Effector CD4-positive, alpha-beta T cell (primary cell): Measurements from ENCODE around the gene HMCES.
"Not testable (repeated sequence)": the region's sequence is repeated elsewhere in the genome, so short reads cannot be mapped to it uniquely, and the experiment has no call there.

Experiments
- DNase-seq: peaks from one replicate; pipeline ENCODE4 v3.0.0-alpha.2; 2020

The HMCES gene

DNA sequence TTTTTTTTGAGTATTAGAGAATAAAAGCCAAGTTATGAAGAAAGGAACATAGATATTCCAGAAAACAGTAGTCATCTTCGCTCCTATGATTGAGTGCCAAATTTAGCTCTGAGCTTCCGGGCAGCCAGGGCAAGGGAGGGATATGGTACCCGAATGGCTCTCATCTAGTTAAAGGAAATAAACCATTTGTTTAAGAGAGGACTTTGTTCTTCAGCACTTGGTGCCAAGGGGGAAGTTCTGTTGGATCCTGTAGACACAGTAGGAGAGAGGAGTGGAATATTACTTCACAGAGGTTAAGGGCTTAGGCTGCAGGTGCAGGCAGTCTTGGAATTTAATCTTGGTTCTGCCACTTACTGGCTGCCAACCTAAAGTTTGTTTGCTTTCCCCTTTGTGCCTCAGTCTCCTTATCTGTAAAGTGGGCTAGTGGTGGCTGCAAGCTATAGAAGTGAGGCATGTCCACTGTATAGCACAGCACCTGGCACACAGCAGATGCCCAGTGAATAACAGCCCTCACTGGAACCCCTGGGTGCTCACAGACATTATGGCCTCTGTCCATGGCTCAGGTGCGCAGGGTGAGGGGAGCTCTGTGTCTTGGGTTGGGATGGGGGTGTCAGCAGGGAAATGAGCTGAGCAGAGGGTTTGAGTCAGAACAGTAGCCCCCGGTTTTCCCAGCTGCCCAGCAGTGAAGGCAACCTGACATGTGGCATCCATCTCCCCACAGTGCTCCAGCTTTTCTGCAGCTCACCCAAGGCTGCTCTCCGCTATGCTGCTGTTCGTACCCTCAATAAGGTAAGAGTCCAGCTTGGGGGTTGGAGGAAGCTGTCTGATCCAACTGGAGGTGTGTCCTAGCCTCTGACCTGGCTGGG, 18.8 kb upstream of the HMCES start:
- no peak for DNase-seq

DNA sequence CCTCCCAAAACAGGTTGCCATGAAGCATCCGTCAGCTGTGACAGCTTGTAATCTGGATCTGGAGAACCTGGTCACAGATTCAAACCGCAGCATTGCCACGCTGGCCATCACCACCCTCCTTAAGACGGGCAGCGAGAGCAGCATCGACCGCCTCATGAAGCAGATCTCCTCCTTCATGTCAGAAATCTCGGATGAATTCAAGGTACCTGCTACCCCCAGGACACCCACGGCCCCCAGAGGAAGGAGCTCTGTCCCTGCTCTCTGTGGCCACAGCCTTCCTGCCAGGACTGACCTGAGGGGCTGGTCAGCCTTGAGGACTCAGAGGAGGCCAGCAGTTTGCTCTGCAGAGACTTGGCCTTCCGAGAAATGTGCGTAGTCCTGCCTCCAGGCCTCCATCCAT, 18.1 kb upstream of the HMCES start:
- DNase-seq = no peak

DNA sequence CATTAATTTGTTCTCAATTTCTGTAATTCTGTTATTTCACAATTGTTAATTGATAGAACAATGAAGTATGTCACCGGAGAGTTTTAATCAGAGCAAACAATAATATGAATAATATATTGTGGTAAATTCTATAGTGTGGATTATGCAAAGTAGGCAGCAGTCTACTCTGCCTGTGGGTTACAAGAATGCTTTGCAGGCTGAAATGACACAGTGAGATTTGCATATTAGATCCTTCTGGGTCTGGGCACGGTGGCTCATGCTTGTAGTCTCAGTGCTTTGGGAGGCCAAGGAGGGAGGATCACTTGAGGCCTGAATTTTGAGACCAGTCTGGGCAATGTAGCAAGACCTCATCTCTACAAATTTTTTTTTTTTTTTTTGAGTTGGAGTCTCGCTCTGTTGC, 16.8 kb upstream of the HMCES start:
- no peak for DNase-seq

DNA sequence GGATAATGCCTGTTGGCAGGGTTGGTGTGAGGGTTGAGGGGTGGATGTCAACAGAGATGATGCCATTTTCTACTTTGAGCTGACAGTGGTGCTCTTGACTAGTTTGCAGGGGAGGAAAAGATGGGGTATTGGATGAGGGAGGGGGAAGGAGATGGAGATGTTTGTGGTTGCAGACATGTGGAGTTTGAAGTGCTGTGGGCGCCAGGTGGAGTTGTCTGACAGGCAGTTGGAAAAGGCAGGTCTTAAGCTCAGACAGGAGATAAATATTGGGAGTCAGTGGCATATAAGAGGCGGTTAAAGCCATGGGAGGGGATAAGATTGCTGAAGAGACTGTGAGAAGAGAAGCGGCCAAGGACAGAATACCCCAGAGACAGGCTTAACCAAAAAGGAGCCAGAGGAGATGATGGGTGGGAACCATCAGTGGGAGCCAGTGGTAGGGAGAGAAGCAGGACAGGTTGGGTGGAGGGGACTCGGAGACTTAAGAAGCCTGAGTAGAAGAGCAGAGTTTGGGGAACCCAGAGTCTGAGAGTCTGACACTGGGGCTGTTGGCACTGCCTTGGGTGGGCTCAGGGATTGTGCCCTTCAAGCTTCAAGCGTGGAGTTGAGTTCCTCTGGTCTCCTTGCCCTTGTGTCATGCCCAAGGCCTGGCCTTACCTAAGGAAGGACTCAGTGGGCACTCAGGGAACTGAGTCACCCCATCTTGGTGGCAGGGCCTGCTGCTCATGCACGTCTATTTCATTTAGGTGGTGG, 15.3 kb upstream of the HMCES start:
- DNase-seq = no peak

DNA sequence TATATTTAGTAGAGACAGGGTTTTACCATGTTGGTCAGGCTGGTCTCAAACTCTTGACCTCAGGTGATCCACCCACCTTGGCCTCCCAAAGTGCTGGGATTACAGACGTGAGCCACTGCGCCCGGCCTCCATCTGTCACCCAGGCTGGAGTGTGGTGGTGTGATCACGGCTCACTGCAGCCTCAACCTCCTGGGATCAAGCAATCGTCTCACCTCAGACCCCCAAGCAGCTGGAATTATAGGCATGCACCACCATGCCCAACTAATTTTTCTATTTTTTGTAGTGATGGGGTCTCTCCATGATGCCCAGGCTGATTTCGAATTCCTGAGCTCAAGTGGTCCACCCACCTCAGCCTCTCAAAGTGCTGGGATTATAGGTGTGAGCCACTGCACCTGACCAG, 13.7 kb upstream of the HMCES start:
- DNase-seq = not testable (repeated sequence)

- no peak for DNase-seq
Measured at GRCh38 chr3:129266651-129267050, 12.0 kb upstream of the HMCES start.

GRCh38 chr3:129268396-129268795, 10.3 kb upstream of the HMCES start:
- no peak for DNase-seq

DNA sequence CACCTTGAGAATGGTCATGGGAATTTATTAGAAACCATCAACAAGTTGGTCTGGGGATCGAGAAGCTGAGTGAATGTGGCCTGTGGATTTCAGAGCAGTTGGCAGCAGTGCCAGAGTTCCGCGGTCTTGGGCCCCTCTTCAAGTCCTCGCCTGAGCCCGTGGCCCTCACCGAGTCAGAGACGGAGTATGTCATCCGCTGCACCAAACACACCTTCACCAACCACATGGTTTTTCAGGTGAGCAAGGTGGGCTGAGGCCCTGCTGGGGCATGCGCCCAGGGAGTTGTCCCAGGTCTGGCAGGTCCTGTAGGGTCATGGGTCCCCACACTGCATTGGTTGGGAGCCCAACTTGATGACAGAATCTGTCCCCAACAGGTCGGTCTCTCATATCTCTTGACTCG, 7.0 kb upstream of the HMCES start:
- DNase-seq = no peak

DNA sequence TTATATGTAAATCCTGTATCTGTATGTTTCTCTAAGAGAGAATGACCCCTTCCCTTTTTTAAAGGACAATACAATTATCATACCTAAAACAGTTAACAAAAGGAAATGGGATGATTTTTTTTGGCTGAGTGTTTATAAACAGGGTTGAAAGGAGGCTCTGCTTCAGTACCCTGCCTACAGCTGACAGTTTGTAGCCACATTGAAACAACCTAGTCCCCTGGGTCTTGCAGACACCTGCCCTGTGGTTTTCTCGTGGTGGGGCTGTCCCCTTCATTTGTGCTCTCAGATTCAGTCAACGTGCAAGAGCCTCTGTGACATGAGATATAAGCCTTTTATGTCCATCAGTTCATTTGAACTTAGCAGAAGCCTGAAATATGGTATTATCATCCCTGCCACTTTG, 2.3 kb upstream of the HMCES start:
- no peak for DNase-seq

DNA sequence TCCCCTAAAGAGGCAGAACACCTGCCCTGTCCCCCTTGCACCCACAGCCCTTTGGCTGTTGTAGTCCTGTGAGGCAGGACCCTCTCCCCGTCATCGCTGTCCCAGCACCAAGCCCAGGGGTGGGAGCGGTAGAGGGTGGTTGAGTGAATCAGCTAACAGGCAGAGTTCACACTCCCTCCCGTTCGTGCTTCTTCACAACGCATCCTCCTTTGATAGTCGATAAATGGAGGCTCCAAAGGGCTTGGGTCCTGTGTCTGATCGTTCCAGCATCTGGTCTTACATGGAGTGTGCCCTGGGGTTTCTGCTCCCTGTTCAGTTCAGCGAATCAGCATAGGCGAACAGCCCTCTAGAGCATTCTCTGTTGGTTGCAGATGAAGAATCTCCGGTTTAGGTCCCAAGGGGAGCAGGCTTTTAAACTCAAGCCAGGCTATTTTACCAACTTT, 820 bp upstream of the HMCES start:
- DNase-seq = no peak

DNA sequence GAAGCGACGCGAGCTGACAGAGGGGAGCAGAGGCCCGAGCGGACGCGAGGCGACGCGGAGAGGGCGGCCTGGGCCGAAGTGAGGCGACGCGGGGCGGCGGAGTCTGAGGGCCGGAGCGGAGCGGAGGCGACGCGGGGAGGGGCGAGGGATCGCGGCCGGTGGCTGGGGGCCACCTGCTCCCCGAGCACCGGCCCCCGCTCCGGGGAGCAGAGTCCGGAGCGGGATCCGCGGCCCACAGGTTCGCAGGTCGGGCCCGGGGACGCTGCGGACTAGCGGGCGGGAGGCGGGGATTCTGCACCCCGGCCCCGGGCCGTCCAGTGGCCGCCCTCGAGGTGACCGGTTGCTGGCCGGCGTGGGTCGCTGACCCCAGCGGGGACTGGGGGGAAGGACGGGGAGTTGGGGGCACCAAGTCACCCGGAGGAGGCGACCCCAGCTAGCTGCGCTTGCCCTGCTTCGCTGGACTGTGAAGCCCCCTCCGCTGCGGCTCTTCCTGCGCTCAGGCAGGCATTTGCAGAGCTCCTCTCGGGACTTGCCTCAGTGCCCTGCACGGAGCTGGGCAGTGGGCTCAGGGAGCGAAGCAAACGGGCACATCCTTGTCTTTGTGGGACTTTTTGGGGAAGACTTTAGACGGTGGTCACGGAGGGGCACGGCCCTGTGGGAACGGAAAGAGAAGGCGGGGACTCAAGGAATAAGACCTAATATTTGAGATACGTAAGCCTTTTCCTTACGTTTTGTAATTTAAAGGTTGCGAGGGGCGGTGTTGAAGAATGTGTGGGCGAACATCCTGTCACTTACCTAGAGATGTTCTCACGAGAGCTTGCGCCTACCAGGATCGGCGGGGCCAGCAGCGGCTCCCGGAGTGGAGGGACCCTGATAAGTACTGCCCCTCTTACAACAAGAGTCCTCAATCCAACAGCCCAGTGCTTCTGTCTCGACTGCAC, 566 bp downstream of the HMCES start:
- peak; percentile 31 for DNase-seq

GRCh38 chr3:129280183-129280582, 1.5 kb downstream of the HMCES start:
- DNase-seq = no peak

- DNase-seq = no peak
Measured at GRCh38 chr3:129281726-129282125, 3.1 kb downstream of the HMCES start.

GRCh38 chr3:129282727-129283327, 4.2 kb downstream of the HMCES start:
- no peak for DNase-seq

DNA sequence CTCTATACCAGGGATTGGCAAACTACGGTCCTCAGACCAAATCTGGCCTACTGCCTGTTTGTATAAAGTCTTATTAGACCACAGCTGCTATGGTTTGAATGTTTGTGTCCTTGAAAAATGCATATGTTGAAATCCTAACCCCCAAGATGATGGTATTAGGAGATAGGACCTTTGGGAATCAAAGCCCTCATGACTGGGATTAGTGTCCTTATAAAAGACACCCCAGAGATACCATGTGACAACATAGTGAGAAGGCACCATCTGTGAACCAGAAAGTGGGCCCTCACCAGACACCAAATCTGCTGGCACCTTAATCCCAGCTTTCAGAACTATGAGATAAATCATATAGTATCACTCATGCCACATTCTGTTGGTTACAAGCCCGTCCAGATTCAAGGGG, 7.4 kb downstream of the HMCES start:
- no peak for DNase-seq

DNA sequence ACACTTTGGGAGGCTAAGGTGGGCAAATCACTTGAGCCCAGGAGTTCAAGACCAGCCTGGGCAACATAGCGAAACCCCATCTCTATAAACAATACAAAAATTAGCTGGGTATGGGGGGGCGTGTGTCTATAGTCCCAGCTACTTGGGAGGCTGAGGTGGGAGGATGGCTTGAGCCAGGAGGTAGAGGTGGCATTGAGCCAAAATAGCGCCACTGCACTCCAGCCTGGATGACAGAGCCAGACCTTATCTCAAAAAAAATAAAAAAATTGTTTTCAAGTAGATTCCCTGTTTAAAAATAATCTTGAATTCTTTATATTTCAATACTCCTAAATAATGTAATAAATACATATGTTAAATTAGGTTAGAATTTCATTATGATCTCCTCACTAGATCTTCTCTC, 9.8 kb downstream of the HMCES start:
- no peak for DNase-seq

- DNase-seq = no peak
Measured at GRCh38 chr3:129289201-129289921, 10.7 kb downstream of the HMCES start.

- DNase-seq = no peak
Measured at GRCh38 chr3:129291236-129291886, 12.7 kb downstream of the HMCES start.

GRCh38 chr3:129295286-129295685, 16.6 kb downstream of the HMCES start:
- no peak for DNase-seq

DNA sequence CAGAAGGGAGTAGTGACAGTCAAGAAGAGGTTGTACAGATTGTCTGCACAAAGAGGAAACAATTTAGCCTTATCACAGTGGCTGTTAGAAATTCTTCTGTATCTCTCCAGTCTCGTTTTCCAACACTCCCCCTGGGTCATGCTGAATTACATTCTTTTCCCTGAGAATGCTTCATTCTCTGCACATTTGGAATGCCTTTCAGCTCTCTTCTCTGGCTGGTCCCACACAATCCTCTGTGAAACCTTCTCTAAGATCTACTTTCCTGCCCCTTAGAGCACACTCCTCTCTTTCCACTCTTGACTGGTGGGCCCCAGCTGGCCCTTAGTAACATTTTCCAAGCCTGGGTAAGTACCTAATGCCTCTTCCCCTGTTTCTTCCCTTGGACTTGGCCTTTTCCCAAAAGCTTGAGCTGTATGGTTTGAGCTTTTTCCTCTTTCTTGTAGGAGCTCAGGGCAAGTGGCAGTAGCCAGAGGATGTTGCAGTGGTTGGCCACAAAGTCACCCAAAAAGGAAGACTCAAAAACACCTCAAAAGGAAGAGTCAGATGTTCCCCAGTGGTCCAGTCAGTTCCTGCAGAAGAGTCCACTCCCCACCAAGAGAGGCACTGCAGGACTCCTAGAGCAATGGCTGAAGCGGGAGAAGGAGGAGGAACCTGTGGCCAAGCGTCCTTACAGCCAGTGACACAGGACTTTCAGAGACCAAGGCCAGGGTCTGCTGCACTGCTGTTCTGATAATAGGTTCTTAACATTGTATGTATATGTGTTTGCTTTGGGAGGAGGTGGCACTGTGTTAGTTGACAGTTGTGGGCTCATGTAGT, 25.7 kb downstream of the HMCES start:
- no peak for DNase-seq

GRCh38 chr3:129304962-129305222, 26.2 kb downstream of the HMCES start:
- DNase-seq = no peak
